ENCODE data around the gene COQ8A. TPM values are rescaled to one million over a fixed set of nuclear protein-coding genes. Genes with fewer than 3 reads are reported as not detected.

Gene COQ8A
- total RNA-seq (2014; rRNA removed; shearing (Covaris generic); ENCODE audit: low replicate concordance) = 7.7 and 12.2 TPM in 2 replicates

GRCh38 chr1:226940029-226940805 is at the start of gene COQ8A:
Gene COQ8A, plus strand, starts transcription at chr1:226940294. Its CDS starts 21,092 bp downstream, at chr1:226961386.
- peak; percentile 100 for DNase-seq (ENCODE audit: low read depth)
- in situ Hi-C loops (cut with HindIII; ENCODE audit: low pct_unique_long_range_greater_than_20kb, low sequenced_read_pairs) = no loop called here

GRCh38 chr1:226890331-226891108 is 49.6 kb upstream of the COQ8A start:
- in situ Hi-C loops (cut with HindIII; ENCODE audit: low pct_unique_long_range_greater_than_20kb, low sequenced_read_pairs) = no loop called here
- no peak for DNase-seq (ENCODE audit: low read depth)

GRCh38 chr1:226891346-226891745 is 48.7 kb upstream of the COQ8A start:
- DNase-seq (ENCODE audit: low read depth) = no peak
- in situ Hi-C loops (cut with HindIII; ENCODE audit: low pct_unique_long_range_greater_than_20kb, low sequenced_read_pairs) = no loop called here

GRCh38 chr1:226891846-226892523 is 48.1 kb upstream of the COQ8A start:
- in situ Hi-C loops (cut with HindIII; ENCODE audit: low pct_unique_long_range_greater_than_20kb, low sequenced_read_pairs) = no loop called here
- DNase-seq (ENCODE audit: low read depth) = no peak

- DNase-seq (ENCODE audit: low read depth) = no peak
- in situ Hi-C loops (cut with HindIII; ENCODE audit: low pct_unique_long_range_greater_than_20kb, low sequenced_read_pairs) = no loop called here
Measured at GRCh38 chr1:226892524-226892875, 47.6 kb upstream of the COQ8A start.

GRCh38 chr1:226893936-226894335 is 46.2 kb upstream of the COQ8A start:
- in situ Hi-C loops (cut with HindIII; ENCODE audit: low pct_unique_long_range_greater_than_20kb, low sequenced_read_pairs) = no loop called here
- DNase-seq (ENCODE audit: low read depth) = no peak

- in situ Hi-C loops (cut with HindIII; ENCODE audit: low pct_unique_long_range_greater_than_20kb, low sequenced_read_pairs) = no loop called here
- no peak for DNase-seq (ENCODE audit: low read depth)
Measured at GRCh38 chr1:226894826-226895225, 45.3 kb upstream of the COQ8A start.

GRCh38 chr1:226895644-226896043 is 44.5 kb upstream of the COQ8A start:
- DNase-seq (ENCODE audit: low read depth) = no peak
- in situ Hi-C loops (cut with HindIII; ENCODE audit: low pct_unique_long_range_greater_than_20kb, low sequenced_read_pairs) = no loop called here

- in situ Hi-C loops (cut with HindIII; ENCODE audit: low pct_unique_long_range_greater_than_20kb, low sequenced_read_pairs) = no loop called here
Measured at GRCh38 chr1:226898246-226898645, 41.8 kb upstream of the COQ8A start.

GRCh38 chr1:226901421-226901820 is 38.7 kb upstream of the COQ8A start:
- no peak for DNase-seq (ENCODE audit: low read depth)
- in situ Hi-C loops (cut with HindIII; ENCODE audit: low pct_unique_long_range_greater_than_20kb, low sequenced_read_pairs) = no loop called here

More at GRCh38 chr1:226898246-226898645, 41.8 kb upstream of the COQ8A start:
- no peak for DNase-seq (ENCODE audit: low read depth)

GRCh38 chr1:226902601-226903000 is 37.5 kb upstream of the COQ8A start:
- in situ Hi-C loops (cut with HindIII; ENCODE audit: low pct_unique_long_range_greater_than_20kb, low sequenced_read_pairs) = no loop called here
- no peak for DNase-seq (ENCODE audit: low read depth)

- in situ Hi-C loops (cut with HindIII; ENCODE audit: low pct_unique_long_range_greater_than_20kb, low sequenced_read_pairs) = no loop called here
- DNase-seq (ENCODE audit: low read depth) = peak; percentile 40
Measured at GRCh38 chr1:226903819-226904716, 36.0 kb upstream of the COQ8A start.

GRCh38 chr1:226904772-226905171 is 35.3 kb upstream of the COQ8A start:
- in situ Hi-C loops (cut with HindIII; ENCODE audit: low pct_unique_long_range_greater_than_20kb, low sequenced_read_pairs) = no loop called here
- no peak for DNase-seq (ENCODE audit: low read depth)

- in situ Hi-C loops (cut with HindIII; ENCODE audit: low pct_unique_long_range_greater_than_20kb, low sequenced_read_pairs) = no loop called here
- DNase-seq (ENCODE audit: low read depth) = no peak
Measured at GRCh38 chr1:226908419-226908818, 31.7 kb upstream of the COQ8A start.

GRCh38 chr1:226908913-226909312 is 31.2 kb upstream of the COQ8A start:
- DNase-seq (ENCODE audit: low read depth) = peak; percentile 6
- in situ Hi-C loops (cut with HindIII; ENCODE audit: low pct_unique_long_range_greater_than_20kb, low sequenced_read_pairs) = no loop called here

GRCh38 chr1:226912587-226913176 is 27.4 kb upstream of the COQ8A start:
- in situ Hi-C loops (cut with HindIII; ENCODE audit: low pct_unique_long_range_greater_than_20kb, low sequenced_read_pairs) = no loop called here
- no peak for DNase-seq (ENCODE audit: low read depth)

GRCh38 chr1:226915672-226915995 is 24.5 kb upstream of the COQ8A start:
- in situ Hi-C loops (cut with HindIII; ENCODE audit: low pct_unique_long_range_greater_than_20kb, low sequenced_read_pairs) = no loop called here

GRCh38 chr1:226916497-226916896 is 23.6 kb upstream of the COQ8A start:
- DNase-seq (ENCODE audit: low read depth) = no peak
- in situ Hi-C loops (cut with HindIII; ENCODE audit: low pct_unique_long_range_greater_than_20kb, low sequenced_read_pairs) = no loop called here

More at GRCh38 chr1:226915672-226915995, 24.5 kb upstream of the COQ8A start:
- no peak for DNase-seq (ENCODE audit: low read depth)

All from Caki2 (cell line).